NCI-H774 (cell line): ENCODE results near the gene SMC2.
A peak's percentile ranks its signal among the peaks of the same experiment; 100 is the strongest.

Experiments used
- DNase-seq: peaks from one replicate; lab custom pipeline; 2025; lab: John Stamatoyannopoulos, UW

SMC2 gene

DNA sequence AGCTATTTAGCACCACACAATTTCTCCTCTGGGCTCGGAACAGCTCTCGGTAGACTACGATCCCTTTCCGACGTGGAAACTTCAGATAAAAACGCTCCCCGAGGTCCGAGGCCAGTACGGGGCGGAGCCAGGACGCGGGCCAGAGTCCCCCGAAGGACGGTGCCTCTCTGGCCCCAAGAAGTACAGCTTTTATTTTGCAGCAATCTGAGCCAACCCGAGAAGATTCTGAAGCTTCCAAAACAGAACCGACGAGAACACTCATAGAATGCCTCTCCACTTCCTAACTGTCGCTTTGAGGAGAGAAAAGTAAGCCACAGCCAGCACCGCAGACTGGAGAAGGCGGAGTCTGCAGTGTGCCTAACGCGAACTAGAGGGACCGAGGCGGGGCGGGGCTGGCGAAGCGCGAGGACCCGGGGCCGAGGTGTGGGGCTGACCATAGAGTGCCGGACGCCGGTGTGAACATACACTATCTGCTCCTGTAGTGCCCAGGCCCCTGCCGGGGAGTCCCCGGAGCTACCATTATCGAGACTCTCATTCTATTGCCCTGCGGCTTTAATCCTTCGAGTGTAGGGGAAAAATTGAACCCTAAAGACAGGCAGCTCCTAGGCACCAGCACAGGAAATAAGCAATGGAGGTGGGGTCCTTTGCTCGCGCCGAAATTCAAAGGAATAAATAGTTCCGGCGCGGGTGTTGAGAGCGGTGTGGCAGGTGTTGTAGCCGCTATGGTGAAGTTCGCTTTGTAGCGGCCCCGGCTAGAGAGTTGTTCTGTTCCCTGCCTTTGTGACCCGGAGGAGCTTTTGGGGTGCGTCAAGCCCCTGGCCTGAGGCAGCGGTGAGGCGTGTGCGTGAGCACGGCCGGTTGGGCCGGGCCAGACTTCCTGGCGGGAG, at the start of gene SMC2:
SMC2 (plus strand) TSS at position 663 of the 887 bp plus-strand sequence. CDS start 1,076 bp downstream, outside the sequence.
- DNase-seq: peak; percentile 88

DNA sequence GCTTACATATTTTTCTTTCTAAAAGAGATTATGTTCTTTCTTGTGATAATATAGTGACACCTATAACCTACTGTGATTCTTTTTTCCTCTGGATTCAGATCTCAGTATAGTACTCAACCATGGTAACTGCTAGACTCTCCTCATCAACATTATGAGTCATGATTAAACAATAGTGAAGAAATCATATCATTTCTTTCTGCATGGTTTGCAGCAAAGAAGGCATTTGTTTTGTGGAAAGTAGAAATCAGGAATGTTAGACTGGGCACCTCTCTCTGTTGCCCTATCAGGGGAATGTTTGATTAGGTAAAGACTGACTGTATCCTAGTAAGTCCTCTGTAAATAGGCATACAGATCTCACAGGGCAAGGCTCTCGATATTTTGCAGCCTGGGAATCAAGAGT, 25.6 kb upstream of the SMC2 start:
- no peak for DNase-seq

DNA sequence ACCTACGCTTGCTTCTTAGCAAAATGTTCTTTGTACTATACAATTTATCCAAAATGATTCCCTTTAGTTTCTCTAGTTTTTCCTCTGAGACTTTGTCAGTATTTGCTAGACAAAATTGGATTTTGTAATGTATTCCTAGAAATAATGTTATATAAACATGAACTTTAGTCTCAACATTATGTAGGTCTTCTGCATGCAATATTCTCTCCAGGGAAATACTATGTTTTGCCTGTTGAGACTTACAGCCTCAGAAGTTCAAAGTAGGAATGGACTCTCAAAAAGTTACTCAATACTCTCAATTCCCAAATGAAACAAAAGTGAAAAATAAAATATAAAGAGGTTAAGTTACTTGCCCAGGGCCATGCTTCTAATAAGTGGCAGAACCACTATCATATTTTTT, 24.8 kb upstream of the SMC2 start:
- no peak for DNase-seq

DNA sequence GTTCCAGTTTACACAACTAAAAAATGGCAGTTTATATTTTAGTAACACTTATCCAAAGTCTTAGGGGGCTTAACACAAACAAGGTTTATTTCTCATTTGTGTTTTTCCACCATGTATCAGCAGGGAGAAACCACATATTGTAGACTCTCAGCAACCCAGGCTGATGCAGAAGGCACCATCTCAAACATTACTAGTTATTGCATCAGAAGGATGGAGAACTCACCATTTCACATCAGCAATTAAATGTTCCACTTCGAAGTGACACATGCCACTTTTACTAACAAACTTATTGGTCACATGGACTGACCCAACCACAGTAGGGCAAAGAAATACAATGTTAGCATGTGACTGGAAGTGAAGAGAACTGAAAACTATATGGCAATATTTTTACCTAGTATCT, 22.5 kb upstream of the SMC2 start:
- no peak for DNase-seq

DNA sequence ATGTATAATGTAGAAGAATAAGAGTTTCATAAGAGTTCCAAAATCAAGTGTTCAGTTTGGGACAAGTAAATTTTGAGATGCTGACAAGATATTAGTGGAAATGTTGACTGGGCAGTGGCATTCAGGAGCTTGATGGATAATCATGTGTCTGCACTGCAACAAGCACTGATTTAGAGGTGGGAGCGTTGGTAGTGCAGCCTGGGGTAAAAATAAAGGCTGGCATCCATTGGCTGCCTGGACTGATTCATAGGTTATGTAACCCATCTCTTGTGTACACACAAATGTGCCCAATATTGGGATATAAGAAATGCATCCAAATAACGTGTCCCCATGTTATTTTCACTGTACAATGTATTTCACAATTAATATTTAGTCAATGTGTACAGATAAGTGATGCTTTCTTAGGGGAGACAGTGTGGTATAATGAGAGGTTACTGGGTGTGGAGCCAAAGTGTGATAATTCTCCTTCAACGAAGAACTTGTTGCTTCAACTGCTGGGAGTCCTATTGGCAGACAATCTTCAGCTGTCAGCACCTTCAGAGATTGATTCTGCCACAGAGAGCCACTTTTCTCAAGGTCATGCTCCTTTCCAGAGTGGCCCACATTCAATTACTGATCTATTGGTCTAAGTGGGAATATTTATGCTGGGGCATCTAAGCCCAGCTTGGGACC, 20.9 kb upstream of the SMC2 start:
- no peak for DNase-seq

DNA sequence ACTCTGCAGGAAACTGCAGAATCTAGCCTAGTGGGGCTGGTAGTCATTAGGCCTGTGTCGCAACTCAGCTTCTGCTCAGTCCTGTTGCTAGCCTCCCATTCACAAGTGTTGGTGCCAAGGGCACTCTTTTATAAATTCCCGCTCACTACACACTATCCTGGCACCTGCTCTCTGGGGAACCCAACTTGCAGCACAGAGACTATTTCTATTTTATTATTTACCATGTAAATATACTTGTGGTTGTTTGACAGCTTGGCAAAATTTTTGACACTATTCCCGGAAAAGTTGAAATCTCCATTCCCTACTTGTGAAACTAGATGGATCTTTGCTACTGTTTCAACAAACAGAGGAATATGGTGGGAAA, 20.4 kb upstream of the SMC2 start:
- DNase-seq: no peak

DNA sequence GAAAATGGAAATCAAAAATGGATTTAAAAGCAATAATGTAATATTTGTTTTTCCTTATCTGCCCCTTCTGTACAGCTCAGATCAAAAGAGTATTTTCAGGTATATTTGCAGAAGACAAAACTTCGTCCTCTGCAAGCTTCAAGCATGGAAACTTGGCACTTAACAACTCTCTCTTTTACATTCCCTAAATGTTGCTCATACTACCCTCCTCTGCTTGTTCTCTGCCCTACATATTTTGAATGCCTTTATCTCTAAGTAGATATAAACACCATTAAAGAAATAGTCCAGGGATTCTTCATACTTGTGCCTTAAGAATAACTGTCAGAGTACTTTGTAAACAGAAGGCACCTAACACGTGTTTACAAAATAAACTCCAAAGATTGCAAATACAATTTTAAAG, 19.2 kb upstream of the SMC2 start:
- DNase-seq: no peak

DNA sequence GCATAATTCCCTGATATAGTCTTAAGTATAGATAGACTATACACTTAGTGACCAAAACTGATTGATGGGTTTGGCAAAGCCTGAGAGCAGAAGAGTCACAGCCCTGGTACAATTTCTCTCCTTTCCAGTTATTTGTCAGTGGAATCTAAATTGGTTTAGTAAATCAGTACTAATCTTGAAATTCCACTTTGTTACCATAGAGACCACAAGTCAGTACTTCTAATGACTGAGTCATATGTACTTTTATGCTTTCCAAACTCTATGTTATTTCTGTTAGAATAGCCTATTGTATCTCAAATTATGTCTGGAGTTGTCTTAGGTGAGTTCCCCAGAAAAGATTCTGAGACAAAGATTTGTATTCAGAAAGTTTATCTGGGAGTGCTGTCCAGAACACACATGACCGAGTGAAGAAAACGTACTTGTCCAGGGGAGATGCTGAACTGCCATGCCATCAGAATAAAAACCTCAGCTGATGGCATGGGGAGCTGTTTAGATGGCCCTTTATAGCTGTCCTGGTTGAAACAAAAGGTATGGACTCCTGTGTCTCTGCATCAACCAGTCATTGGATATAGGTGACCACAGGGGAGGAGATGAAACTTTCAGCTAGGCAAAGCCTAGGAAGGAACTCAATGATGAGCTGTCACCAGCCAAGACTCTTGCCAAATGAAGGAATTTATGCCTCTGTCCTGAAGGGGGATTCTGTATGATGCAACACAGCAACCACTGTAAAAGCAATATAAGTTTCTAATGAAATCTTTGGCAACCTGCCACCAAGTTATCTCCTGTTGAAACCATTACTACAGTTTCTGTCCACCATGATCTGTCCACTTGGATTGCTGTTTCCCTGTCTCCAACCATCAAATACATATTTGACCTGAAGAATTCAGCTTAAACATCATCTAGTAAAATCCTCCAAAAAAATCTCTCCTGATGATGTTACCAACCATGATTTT, 18.0 kb upstream of the SMC2 start:
- DNase-seq: no peak

DNA sequence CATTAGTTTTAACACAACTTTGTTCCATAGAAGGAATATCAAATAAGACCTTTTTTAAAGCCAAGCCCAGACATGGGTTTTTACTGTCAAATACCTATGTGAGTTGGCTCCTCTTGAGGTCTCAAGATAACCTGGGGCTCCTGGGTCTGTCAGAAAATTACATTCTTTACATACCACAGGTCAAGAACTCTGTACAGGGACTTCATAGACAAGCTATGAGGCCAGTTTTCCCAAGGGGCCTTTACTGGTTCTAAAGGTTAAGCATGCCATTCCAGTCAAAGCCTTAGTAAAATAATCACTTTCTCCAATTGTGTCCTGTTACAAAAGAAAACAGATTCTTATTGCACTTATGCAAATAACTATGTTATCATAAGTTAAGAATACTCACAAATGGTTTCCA, 15.5 kb upstream of the SMC2 start:
- no peak for DNase-seq

DNA sequence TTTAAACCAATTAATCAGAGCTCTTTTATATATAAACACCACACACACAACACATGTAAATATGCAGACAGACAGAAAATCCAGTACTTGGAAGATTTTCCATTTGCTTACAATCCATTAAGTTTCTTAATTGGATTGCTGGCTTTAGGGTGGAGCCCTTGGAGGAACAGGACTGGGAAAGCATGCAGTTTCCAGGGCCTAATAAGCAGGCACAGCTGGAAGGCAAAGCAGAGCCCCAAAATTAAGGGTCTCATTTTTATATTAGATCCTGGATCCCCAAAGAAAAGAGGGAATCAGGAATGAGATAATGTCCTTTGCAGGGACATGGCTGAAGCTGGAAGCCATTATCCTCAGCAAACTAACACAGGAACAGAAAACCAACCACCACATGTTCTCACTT, 13.1 kb upstream of the SMC2 start:
- DNase-seq: no peak

DNA sequence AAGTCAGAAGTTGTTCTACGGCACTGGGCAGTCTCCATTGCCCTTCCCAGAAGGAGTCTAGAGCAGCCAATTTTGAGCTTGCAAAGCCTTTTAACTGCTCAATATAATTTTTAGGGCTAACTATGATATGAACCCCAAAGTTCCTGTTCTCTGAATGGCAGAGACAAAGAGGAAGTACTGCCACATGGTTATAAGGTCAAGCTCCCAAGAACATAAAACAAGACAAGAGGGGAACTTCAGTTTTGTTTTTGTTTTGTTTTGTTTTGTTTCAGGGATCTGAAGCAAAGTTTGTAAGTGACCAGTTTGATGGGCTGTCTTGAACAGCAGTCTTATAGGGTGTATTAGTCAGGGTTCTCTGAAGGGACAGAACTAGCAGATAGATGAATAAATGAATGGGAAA, 11.9 kb upstream of the SMC2 start:
- DNase-seq: no peak

DNA sequence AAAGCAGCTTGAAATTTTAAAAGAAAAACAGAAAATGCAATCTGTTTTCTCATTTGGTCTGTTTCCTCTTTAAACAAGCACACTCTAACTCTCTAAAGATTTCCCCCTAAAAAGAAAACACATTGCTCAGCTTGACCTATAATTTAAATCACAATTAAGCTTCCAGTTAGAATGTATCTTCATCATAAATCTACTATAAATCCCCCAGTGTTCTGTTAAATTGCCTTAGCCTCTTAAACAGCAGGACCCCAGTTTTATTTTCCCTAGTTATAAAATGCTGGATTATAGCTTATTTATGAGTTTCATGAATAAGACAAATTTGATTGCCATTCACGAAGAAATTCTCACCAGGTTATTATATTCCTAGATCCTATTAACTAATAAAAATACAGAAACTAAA, 8.6 kb upstream of the SMC2 start:
- DNase-seq: no peak

DNA sequence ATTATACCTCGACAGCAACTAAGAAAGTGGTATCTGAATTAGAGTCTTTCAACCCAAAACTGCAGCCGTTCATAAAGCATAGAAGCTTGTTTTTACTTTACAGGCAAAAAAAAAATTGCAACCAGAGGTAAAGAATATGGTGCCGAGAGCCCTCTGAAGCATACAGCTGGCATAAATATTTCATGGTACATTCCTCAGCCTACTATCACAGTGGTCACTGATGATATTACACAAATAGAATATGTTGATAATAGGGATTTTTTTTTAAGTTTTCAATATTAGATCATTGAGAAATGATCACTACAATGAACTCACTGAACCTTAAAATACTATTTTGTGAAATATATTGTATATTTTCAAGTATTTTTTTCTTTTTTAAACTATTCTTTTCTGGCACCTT, 6.2 kb upstream of the SMC2 start:
- DNase-seq: no peak

DNA sequence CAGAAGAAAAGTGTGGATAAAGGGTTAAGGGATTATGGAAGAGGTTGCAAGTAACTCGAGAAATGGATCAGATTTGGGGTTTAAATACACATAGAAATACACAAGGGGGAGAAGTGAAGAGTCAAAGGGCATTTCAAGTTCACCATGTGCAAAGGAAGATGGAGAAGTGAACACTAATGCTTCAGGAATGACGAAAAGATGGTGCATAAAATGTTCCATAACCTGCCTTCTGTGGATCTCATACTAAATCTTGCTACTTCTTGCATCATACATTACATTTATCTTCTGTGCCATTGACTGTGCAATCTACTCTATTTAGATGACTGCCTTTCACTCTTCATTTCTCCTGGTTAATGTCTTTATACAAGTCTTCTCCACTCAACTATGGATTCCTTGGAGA, 5.7 kb upstream of the SMC2 start:
- no peak for DNase-seq

DNA sequence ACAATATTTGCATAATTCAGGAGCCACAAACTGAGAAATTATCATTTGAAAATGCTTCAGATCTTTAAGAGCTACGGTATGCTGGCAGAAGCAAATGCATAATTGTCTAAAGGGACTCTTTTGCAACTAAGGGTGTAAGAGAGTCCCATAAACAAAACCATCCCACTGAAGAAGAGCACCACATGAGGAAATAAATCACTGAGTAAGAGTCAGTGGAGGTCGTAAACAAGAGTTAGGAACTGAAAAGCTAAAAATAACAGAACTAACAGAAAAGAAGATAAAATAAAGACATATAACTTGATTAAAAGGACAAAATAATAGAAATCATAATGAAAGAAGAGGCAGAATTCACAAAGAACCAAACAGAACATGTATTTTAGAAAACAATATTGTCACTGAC, 3.5 kb upstream of the SMC2 start:
- no peak for DNase-seq

DNA sequence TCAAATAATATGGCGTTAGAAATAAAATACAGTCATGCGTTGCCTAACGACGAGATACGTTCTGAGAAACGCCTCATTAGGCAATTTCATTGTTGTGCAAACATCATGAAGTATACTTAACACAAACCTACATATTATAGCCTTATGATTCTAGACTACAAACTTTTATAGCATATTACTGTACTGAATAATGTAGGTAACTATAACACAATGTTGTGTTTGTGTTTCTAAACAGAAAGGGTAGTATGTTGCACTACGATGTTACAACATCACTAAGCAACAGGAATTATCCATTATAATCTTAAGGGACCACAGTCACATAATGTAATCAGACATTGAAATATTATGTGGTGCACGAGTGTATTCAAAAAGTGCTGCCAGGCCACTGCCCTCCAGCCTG, 3.0 kb upstream of the SMC2 start:
- DNase-seq: peak; percentile 62

DNA sequence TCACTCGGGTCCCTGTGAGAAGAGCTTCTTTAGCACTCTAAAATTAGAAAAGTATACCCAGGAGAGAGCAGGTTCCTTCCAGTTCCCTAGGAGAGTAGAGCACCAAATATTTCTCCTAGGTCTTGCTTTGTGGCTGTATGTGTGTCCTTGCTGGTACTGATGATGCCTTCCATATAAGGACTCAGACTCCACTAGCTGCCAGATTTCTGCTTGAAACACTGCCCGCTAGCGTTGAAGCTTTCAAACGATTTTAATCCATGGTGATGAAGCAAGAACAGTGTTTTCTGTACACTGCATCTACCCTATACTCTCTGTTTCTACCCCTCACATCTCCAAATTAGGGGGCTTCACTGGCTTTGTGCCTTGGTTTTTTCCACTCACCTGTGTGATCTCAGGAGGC, 2.4 kb upstream of the SMC2 start:
- peak; percentile 77 for DNase-seq

DNA sequence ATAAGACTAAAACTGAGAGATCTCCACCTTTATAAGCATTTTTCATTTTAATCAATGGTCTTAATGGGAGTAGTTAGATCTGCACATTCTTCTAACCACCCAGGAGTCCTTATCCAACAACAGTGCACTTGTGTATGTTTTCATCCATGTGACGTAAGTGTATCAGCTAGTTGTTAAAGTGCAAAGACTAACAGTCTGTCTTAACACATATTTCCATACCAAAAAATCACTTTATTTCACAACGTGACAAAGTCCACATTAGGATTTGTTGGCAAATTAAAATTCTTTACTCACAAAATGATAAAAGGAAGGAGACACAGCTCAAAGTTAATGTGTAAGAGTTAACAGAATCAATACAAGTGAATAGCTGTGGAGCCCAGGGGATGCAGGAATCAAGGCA, 1.9 kb upstream of the SMC2 start:
- no peak for DNase-seq

DNA sequence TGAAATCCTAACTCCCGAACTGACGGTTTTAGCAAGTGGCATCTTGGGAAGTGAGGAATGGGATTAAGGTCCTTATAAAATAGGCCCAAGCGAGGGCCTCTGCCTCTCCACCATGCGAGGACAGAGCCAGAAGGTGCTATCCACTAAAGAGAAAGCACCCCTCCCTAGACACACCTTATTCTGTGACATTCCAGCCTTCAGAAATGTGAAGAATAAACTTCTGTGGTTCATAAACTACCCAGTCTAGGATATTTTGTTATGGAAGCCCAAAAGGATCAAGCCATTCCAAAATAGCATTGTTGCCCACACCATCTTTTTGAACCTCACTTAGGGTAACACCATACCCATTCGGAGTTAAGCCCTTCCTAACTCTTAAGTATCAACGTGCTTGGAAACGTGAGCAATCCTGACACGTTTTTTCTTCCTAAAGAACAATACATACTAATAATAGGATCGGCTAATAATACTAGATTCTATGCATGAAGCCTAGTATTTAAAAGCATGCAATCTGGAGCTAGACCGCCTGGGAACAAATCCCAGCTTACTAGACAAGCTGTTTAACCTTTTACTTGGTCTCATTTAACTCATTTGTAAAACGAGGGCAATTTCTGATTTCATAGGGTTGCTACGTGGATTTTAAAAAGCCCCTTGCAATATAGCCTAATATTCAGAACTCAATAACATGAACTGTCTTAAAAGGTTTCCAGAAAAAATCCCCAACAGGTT, 1.1 kb upstream of the SMC2 start:
- DNase-seq: no peak

DNA sequence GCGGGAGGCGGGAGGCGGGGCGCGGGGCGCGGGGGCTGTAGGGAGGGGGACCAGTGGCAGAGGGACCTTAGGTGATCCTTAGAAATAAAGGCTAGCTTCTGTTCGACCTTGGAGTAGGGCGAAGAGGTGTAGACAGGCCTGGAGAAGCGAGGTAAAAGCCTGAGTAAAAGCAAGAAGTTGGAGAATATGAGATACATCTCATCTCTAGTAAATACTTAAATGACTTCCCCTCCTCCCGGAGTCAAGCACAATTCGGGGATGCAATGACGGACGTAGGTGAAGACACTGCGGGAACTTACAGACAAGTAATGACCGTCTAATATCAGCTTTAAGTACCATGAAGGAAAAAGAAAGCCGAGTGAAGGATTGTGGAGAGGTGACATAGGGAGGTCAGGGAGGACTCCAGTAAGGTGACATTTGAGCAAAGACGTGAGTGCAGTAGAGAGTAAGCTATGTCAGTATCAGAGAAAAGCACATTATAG, 466 bp downstream of the SMC2 start:
- DNase-seq: peak; percentile 44

DNA sequence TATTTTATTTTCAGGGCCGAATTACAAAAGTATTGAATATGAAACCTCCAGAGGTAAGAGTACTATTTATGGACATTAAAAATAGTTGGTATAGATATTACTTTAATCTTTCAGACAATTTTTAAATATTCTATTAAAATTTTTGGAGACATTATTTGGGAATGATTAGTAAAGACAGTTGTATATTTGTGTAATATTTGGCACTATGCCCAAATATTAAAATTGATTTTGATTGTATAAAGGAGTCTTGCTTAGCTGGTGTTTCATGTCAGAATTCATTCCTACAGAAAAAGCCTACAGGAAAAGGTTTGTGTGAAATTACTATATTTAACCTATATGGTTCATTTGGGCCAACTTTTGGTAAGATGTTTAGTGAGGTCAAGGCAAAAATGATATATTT, 5.5 kb downstream of the SMC2 start:
- DNase-seq: no peak

DNA sequence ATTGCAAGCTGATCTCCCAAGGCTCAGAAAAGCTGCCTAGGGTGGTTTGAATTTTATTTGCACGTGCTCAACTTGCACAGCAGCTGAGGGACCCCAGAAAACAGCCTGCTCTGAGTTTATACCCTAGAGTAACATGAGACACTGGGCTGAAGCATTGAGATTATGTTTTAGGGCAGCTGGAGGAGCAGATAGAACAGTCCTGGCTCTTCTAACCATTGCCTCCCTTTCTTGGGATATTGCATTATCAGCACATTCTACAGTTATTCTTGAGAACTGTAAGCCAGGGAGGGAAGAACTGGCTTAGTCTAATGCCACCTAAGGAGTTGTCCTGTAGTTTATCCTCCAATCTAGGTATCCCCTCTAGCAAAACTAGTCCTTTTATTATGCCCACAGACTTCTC, 10.3 kb downstream of the SMC2 start:
- DNase-seq: no peak
